Bronchial epithelial cell (primary cell): ENCODE results near the gene CBX2. TPM values are rescaled to one million over a fixed set of nuclear protein-coding genes. Genes with fewer than 3 reads are reported as not detected.

ENCODE experiments used
- DNase-seq: peaks from one replicate; pipeline ENCODE4 v3.0.0-alpha.2; 2010; ENCODE audit warnings: low read depth
- FAIRE-seq: peaks from 2 replicates; lab custom pipeline; 2011; peaks lifted over from hg19 to GRCh38; lab: Jason Lieb, UNC
- H3K27me3 ChIP-seq: 2 replicates; pipeline ENCODE4 v1.5.1; 2011; ENCODE audit warnings: low read length; ENCODE audit not compliant: control insufficient read depth, insufficient read depth
- H3K36me3 ChIP-seq: 2 replicates; pipeline ENCODE4 v1.5.1; 2011; ENCODE audit warnings: low read length; ENCODE audit not compliant: control insufficient read depth, insufficient read depth
- H3K4me3 ChIP-seq: 2 replicates; pipeline ENCODE4 v1.5.1; 2011; ENCODE audit warnings: mild to moderate bottlenecking, low read depth, low read length, control low read depth
- total RNA-seq: library from RNA; depleted of rRNA; stranded (reverse); fragments of >200 nt; gene quantifications from 2 replicates; pipeline ENCODE4 v1.2.1, GENCODE V29; 2014
- TF ChIP-seq, protein P1 (sequence below): IDR thresholded peaks from 2 replicates; pipeline ENCODE4 v1.5.1; 2011; ENCODE audit warnings: mild to moderate bottlenecking, moderate library complexity, low read length, control low read depth, inconsistent platforms; ENCODE audit not compliant: insufficient read depth, severe bottlenecking

CBX2 gene
- total RNA-seq, 1 donor from 2014 or later: 1.1 TPM

DNA sequence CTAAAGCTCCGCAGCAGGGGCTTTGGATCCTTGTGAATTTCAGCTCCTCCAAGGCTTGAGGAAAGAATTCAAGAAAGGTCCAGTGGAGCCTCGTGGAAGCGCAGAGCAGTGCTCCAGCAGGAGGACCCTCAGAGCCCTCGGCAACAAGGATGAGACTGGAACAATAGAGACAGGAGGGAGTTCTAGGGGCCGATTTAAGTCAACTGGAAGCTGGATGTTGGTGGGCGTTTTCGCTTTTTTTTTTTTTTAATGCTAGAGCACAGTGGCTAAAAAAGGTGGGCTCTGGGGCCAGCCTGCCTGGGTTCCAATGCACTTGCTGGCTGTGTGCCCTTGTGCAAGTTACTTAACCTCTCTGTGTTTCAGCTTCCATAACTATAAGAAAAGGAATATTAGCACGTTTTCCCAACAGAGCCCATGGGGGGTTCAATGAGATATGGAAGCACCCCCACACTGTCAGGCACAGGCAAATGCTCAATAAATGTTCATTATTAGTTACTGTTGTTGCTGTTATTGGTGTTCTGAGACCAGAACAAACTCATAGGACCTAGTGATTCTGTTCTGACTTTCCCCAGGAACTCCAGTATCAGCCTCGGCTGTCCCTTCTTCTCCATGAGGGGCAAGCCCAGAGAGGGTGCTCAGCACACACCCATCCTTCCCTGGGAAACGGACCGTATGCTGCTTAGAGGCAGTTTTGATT, 24.2 kb downstream of the CBX2 start:
- DNase-seq: no peak
- no peak for FAIRE-seq

DNA sequence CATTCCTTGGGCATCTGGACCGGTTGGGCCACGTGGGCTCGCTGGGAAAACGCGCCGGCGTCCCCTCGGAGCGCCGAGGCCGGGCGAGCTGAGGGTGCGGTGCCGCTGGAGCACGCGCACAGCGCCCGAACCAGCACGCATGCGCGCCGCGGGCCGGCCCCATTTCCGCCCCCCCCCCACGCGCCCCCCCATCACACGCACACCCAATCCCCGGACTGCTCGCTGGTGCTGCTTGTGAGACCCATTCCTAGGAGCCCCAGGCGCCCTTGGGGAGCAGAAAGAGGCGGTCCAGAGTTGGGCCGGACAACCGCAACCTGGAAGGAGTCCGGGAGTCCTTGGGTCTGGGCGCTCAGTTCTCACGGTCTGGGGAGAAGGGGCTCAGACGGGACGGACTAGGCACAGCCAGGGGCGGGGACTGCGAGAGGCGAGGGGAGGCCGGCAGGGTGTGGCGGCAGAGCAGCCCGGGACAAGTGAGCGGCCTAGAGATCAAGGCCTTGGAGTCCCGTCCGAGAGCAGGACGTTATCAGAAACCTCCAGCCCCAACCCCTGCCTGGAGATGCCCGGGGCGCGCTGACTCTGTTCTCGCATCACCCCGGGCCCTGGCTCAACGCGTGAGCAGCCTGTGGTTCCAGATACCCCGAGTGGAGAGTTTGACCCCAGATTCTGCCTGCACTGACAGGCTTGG, 24.9 kb downstream of the CBX2 start:
- TF ChIP-seq, protein P1, sequence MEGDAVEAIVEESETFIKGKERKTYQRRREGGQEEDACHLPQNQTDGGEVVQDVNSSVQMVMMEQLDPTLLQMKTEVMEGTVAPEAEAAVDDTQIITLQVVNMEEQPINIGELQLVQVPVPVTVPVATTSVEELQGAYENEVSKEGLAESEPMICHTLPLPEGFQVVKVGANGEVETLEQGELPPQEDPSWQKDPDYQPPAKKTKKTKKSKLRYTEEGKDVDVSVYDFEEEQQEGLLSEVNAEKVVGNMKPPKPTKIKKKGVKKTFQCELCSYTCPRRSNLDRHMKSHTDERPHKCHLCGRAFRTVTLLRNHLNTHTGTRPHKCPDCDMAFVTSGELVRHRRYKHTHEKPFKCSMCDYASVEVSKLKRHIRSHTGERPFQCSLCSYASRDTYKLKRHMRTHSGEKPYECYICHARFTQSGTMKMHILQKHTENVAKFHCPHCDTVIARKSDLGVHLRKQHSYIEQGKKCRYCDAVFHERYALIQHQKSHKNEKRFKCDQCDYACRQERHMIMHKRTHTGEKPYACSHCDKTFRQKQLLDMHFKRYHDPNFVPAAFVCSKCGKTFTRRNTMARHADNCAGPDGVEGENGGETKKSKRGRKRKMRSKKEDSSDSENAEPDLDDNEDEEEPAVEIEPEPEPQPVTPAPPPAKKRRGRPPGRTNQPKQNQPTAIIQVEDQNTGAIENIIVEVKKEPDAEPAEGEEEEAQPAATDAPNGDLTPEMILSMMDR: no peak
- FAIRE-seq (no peak), DNase-seq (no peak)
- H3K4me3 ChIP-seq: no peak overlapping the region
- peaks cover 84% of the 10 kb centered on the region for H3K27me3 ChIP-seq
- H3K36me3 ChIP-seq: no peaks in the 10 kb centered on the region

More for the DNA sequence above, 24.2 kb downstream of the CBX2 start:
- H3K36me3 ChIP-seq: no peaks in the 10 kb centered on the region
- peaks cover 77% of the 10 kb centered on the region for H3K27me3 ChIP-seq
- no peak overlapping the region for H3K4me3 ChIP-seq
- TF ChIP-seq, protein P1: no peak

DNA sequence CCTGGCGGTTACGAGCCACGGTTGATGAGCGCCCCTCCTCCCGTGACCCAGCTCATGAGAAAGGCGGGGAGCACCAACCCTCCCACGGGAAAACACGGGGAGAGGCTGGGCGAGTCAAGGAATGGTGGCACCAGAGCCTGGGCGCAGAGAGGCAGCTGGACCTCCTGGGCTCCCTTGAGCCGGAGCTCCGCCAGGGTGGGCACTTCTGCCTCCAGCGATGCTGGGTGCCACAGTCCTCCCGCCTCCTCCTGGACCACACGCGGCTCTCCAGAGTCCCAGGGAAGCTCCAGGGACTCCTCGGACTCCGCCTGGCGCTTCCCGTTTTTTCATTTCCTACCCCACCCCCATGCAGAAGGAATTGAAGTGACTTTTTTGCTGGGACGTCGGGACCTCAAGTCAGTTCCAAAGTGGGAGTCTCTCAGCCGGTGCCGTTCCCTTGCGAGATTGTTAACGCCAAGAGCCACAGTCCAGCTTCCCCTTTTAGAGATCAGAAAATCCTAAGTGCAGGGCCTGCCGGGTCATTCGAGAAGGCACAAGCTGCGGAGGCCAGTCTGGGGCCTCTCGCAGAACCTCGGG, 25.6 kb downstream of the CBX2 start:
- peaks cover 86% of the 10 kb centered on the region for H3K27me3 ChIP-seq
- no peak for FAIRE-seq

DNA sequence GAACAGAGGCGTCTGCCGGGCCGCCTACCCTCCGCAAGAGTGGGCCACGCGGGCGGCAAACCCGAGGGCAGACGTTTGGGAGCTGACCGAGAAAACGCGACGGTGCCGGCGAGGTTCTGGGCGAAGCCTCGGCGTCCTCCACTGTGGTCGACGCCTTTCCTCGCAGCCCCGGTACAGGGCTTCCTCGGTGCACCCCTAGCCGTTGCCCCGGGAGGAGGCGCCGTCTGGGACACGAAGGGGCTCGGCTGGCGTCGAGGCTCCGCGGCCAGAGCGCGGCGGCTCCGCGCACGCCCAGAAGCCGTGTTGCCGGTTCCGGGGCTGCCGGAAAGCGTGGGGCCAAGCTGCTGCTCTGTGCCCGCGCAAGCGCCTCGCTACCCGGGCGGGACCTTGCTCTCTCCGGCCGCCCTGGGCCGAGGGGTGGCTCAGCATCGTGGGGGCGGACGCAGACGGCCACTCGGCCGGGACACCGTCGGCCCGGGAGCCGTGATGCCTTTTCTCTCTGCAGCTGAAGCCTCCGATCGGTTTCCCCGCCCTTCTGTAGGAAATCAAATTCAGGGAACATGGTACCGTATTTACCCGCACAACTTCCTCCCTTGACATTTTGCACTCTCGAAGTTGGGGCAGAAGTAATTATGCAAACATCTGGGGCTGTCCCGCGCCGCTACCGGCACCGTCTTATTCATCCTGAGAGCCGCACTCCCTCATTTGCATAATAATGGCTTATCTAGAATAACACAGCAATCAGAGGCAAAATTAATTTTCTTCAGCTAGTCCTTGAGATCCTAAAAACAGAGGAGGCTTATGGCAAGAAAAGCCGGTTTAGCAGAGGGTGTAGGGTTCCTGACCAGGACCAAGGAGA, 26.3 kb downstream of the CBX2 start:
- H3K27me3 ChIP-seq: peaks cover 87% of the 10 kb centered on the region
- FAIRE-seq (no peak), DNase-seq (peak; percentile 20)
- H3K36me3 ChIP-seq: no peaks in the 10 kb centered on the region
- TF ChIP-seq, protein P1: no peak
- H3K4me3 ChIP-seq: peak overlapping the region; percentile 22

More for the DNA sequence above, 25.6 kb downstream of the CBX2 start:
- Histone ChIP-seq H3K4me3 (no peak overlapping the region), H3K36me3 (no peaks in the 10 kb centered on the region)
- no peak for DNase-seq
- TF ChIP-seq, protein P1: no peak

DNA sequence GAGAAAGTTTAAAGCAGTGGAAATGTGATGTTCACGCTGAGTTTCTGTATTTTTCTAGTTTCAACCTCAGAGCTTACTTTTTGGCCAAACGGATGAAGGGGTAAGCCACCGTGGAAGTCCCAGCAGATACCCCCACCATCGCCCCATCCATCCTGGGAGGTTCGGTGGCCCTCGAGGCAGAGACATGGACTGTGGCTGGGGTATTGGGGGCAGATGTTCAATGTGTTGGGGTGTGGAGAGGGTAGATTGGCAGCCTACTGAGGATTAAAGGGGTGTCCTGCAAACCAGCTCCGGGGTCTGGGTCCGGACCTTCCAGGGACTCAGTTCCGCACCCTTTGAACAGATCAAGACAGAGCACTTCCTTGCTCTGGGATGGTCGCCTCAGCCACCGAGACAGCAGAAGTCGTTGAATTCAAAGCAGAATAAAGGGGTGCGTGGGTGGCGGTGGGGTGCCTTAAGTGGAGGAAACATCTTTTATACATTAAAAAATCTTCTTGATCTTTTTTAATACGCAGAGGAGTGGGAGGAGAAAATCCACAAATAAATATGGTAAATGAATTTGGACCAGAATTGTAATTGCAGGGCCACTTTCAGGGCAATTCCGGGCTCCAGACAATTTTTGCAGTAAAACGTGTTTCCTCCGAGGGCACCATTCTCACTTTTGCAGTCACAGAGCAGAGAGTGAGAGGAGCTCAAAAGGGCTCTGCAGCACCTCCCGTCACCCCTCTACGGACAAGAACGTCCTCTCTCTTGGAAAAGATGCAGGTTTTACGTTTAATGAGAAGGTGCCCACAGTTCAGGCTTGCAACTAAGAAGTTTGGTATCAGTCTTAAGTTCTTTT, 27.1 kb downstream of the CBX2 start:
- TF ChIP-seq, protein P1: no peak

More for the DNA sequence above, 27.1 kb downstream of the CBX2 start:
- DNase-seq (no peak), FAIRE-seq (no peak)
- no peaks in the 10 kb centered on the region for H3K36me3 ChIP-seq
- H3K4me3 ChIP-seq: no peak overlapping the region
- H3K27me3 ChIP-seq: peaks cover 83% of the 10 kb centered on the region
